SK-N-SH treated with all-trans-retinoic acid at 6 μM for 48 hours (cell line): ENCODE measurements around the gene LLGL2.

ENCODE experiments used
- BACH2 ChIP-seq: fragments of 250-450 bp; sonication (Bioruptor Pico); IDR thresholded peaks from 2 replicates; pipeline ENCODE4 v1.9.0; 2021; ENCODE audit warnings: mild to moderate bottlenecking, borderline replicate concordance
- GLIS3 ChIP-seq: fragments of 250-450 bp; sonication (Bioruptor Pico); IDR thresholded peaks from 2 replicates; pipeline ENCODE4 v1.5.0; 2020; ENCODE audit warnings: mild to moderate bottlenecking, moderate library complexity
- PATZ1 ChIP-seq: fragments of 250-450 bp; sonication (Bioruptor Pico); IDR thresholded peaks from 2 replicates; pipeline ENCODE4 v1.8.0; 2020; ENCODE audit warnings: mild to moderate bottlenecking, moderate library complexity, borderline replicate concordance
- PPARA ChIP-seq: fragments of 250-450 bp; sonication (Bioruptor Pico); IDR thresholded peaks from 2 replicates; pipeline ENCODE4 v1.5.0; 2020; ENCODE audit warnings: mild to moderate bottlenecking, borderline replicate concordance
- RARB ChIP-seq: fragments of 250-450 bp; sonication (Bioruptor Pico); IDR thresholded peaks from 2 replicates; pipeline ENCODE4 v1.8.0; 2021; ENCODE audit warnings: mild to moderate bottlenecking, moderate library complexity
- TSHZ2 ChIP-seq: fragments of 250-450 bp; sonication (Bioruptor Pico); IDR thresholded peaks from 2 replicates; pipeline ENCODE4 v1.5.0; 2020; ENCODE audit warnings: mild to moderate bottlenecking, moderate library complexity
- ZFP30 ChIP-seq: fragments of 450-650 bp; formaldehyde crosslinking; IDR thresholded peaks from 2 replicates; pipeline ENCODE4 v1.5.0; 2022; ENCODE audit warnings: mild to moderate bottlenecking, moderate library complexity
- ZNF70 ChIP-seq: fragments of 450-650 bp; formaldehyde crosslinking; IDR thresholded peaks from 2 replicates; pipeline ENCODE4 v1.5.0; 2020; ENCODE audit warnings: mild to moderate bottlenecking, moderate library complexity

GRCh38 chr17:75589919-75590303 lies 64.4 kb downstream of the LLGL2 start:
- TF ChIP-seq BACH2 (no peak), RARB (CRISPR knock-in tag) (no peak), PPARA (no peak), GLIS3 (CRISPR knock-in tag) (no peak), PATZ1 (no peak), ZFP30 (CRISPR knock-in tag) (no peak), ZNF70 (CRISPR knock-in tag) (no peak), TSHZ2 (CRISPR knock-in tag) (no peak)
